ENCODE data around the gene SAT2. TPM values are rescaled to one million over a fixed set of nuclear protein-coding genes. Genes with fewer than 3 reads are reported as not detected.

The SAT2 gene
- total RNA-seq, 4 donors from 2014 or later, result 144 to 303 (median 229) TPM

GRCh38 chr17:7593296-7593695, 34.3 kb downstream of the SAT2 start:
- Histone ChIP-seq H3K36me3 (peaks cover 0 to 71% (median 0%) of the 10 kb centered on the region in 3 donors), H3K4me1 (peaks cover 0 to 16% (median 1%) of the 10 kb centered on the region in 4 donors), H3K9me3 (no peaks in the 10 kb centered on the region), H3K27ac (no peak overlapping the region), H3K27me3 (no peaks in the 10 kb centered on the region), H3K4me3 (no peak overlapping the region)
- TF ChIP-seq POLR2A (IDR thresholded peaks at IDR 0.05), result no peak
- no peak for TF ChIP-seq CTCF (IDR thresholded peaks at IDR 0.05)
- no peak for DNase-seq

GRCh38 chr17:7592422-7593021, 35.1 kb downstream of the SAT2 start:
- Histone ChIP-seq H3K36me3 (peaks cover 0 to 74% (median 0%) of the 10 kb centered on the region in 3 donors), H3K27ac (no peak overlapping the region)
- TF ChIP-seq POLR2A (IDR thresholded peaks at IDR 0.05) (no peak), CTCF (IDR thresholded peaks at IDR 0.05) (no peak)

GRCh38 chr17:7591596-7591995, 36.0 kb downstream of the SAT2 start:
- TF ChIP-seq CTCF (IDR thresholded peaks at IDR 0.05) (no peak), POLR2A (IDR thresholded peaks at IDR 0.05) (no peak)
- Histone ChIP-seq H3K4me1 (peaks cover 0 to 9% (median 1%) of the 10 kb centered on the region in 4 donors), H3K9me3 (no peaks in the 10 kb centered on the region), H3K27me3 (no peaks in the 10 kb centered on the region), H3K27ac (no peak overlapping the region), H3K36me3 (peaks cover 0 to 70% (median 0%) of the 10 kb centered on the region in 3 donors), H3K4me3 (no peak overlapping the region)
- DNase-seq, result no peak

More at GRCh38 chr17:7592422-7593021, 35.1 kb downstream of the SAT2 start:
- Histone ChIP-seq H3K27me3 (no peaks in the 10 kb centered on the region), H3K4me3 (no peak overlapping the region), H3K4me1 (peaks cover 0 to 16% (median 1%) of the 10 kb centered on the region in 4 donors), H3K9me3 (no peaks in the 10 kb centered on the region)
- DNase-seq, result no peak

GRCh38 chr17:7590743-7591142, 36.9 kb downstream of the SAT2 start:
- Histone ChIP-seq H3K4me3 (no peak overlapping the region), H3K4me1 (peaks cover 0 to 9% (median 1%) of the 10 kb centered on the region in 4 donors), H3K27me3 (no peaks in the 10 kb centered on the region), H3K36me3 (peaks cover 0 to 62% (median 0%) of the 10 kb centered on the region in 3 donors), H3K27ac (no peak overlapping the region), H3K9me3 (no peaks in the 10 kb centered on the region)
- DNase-seq, result no peak
- TF ChIP-seq POLR2A (IDR thresholded peaks at IDR 0.05), result no peak
- no peak for TF ChIP-seq CTCF (IDR thresholded peaks at IDR 0.05)

- H3K4me3 ChIP-seq, result peak within 1 kb of the TSS in 3 of 4 donors; percentile 4 to 47 (median 38)
- H3K4me1 ChIP-seq, result peaks cover 0 to 11% (median 1%) of the 10 kb centered on the region in 4 donors
- DNase-seq, result no peak
- H3K36me3 ChIP-seq, result peaks cover 0 to 55% (median 0%) of the 10 kb centered on the region in 3 donors
- TF ChIP-seq POLR2A (IDR thresholded peaks at IDR 0.05), result no peak
- no peak for TF ChIP-seq CTCF (IDR thresholded peaks at IDR 0.05)
- no peaks in the 10 kb centered on the region for H3K27me3 ChIP-seq
- H3K9me3 ChIP-seq, result no peaks in the 10 kb centered on the region
- H3K27ac ChIP-seq, result peak within 1 kb of the TSS in 3 of 4 donors; percentile 17 to 49 (median 42)
Observed at GRCh38 chr17:7589891-7590691, 37.5 kb downstream of the SAT2 start, which contains the start of gene SOX15. SOX15 (minus strand) TSS chr17:7590094; CDS start chr17:7589676, 418 bp downstream.

Data from Peyer's patch (tissue), 4 donors.